Ascending aorta (tissue), 2 donors: ENCODE data around the gene IFNAR1. TPM values are rescaled to one million over a fixed set of nuclear protein-coding genes. Genes with fewer than 3 reads are reported as not detected.
"Not testable (repeated sequence)": the region's sequence is repeated elsewhere in the genome, so short reads cannot be mapped to it uniquely, and the experiment has no call there.

ENCODE experiments used
- DNase-seq, 2 donors: peaks; one replicate each; pipeline ENCODE4 v3.0.0-alpha.2; 2019; ENCODE audit warnings: low spot score in 2 of 2
- H3K27ac ChIP-seq, 2 donors: fragments of 200-600 bp; sonication (generic); one replicate each; pipeline ENCODE4 v1.5.1; 2016 to 2017; ENCODE audit warnings: mild to moderate bottlenecking in 1 of 2
- H3K27me3 ChIP-seq: fragments of 200-600 bp; sonication (generic); one replicate; pipeline ENCODE4 v1.5.1; 2017
- H3K36me3 ChIP-seq, 2 donors: fragments of 200-600 bp; sonication (generic); one replicate each; pipeline ENCODE4 v1.5.1; 2016
- H3K4me1 ChIP-seq, 2 donors: fragments of 200-600 bp; sonication (generic); one replicate each; pipeline ENCODE4 v1.5.1; 2016 to 2017; ENCODE audit warnings: mild to moderate bottlenecking in 1 of 2
- H3K4me3 ChIP-seq, 2 donors: fragments of 200-600 bp; sonication (generic); one replicate each; pipeline ENCODE4 v1.5.1; 2016 to 2017; ENCODE audit warnings: mild to moderate bottlenecking in 1 of 2
- H3K9me3 ChIP-seq, 2 donors: fragments of 200-600 bp; sonication (generic); one replicate each; pipeline ENCODE4 v1.5.1; 2016
- CTCF ChIP-seq, 3 experiments: fragments of 200-600 bp in 2 of 3; fragments of 450-650 bp in 1 of 3; sonication (generic) in 2 of 3; IDR thresholded peaks; one replicate each; pipeline ENCODE4 v1.5.1; 2016 to 2019; ENCODE audit warnings: antibody characterized with exemption in 3 of 3, mild to moderate bottlenecking in 1 of 3, moderate library complexity in 1 of 3
- intact Hi-C: fragments of 100-400 bp; cut with DNase I; formaldehyde crosslinking; loops from one replicate; pipeline ENCODE4 v1.15.1; 2023
- total RNA-seq: library from RNA; depleted of rRNA; stranded (reverse); fragments of >200 nt; gene quantifications from one replicate; pipeline ENCODE4 v1.1.0, GENCODE V29; 2016

IFNAR1 gene
- total RNA-seq, 1 donor from 2014 or later: 25.9 TPM

GRCh38 chr21:33313611-33314010, 11.2 kb upstream of the IFNAR1 start:
- no peak for TF ChIP-seq CTCF (IDR thresholded peaks at IDR 0.05)
- no peak for DNase-seq
- Histone ChIP-seq H3K4me1 (no peaks in the 10 kb centered on the region), H3K9me3 (no peaks in the 10 kb centered on the region), H3K27ac (no peak overlapping the region), H3K27me3 (no peaks in the 10 kb centered on the region), H3K36me3 (no peaks in the 10 kb centered on the region), H3K4me3 (no peak overlapping the region)
- intact Hi-C loops: no loop called here

GRCh38 chr21:33314111-33314510, 10.7 kb upstream of the IFNAR1 start:
- Histone ChIP-seq H3K27me3 (no peaks in the 10 kb centered on the region), H3K4me1 (no peaks in the 10 kb centered on the region), H3K4me3 (no peak overlapping the region), H3K27ac (no peak overlapping the region), H3K9me3 (no peaks in the 10 kb centered on the region), H3K36me3 (no peaks in the 10 kb centered on the region)
- intact Hi-C loops: no loop called here
- TF ChIP-seq CTCF (IDR thresholded peaks at IDR 0.05): no peak
- DNase-seq: no peak

GRCh38 chr21:33315946-33316710, 8.6 kb upstream of the IFNAR1 start:
- no peak overlapping the region for H3K4me3 ChIP-seq
- H3K27ac ChIP-seq: no peak overlapping the region
- intact Hi-C loops: no loop called here
- H3K4me1 ChIP-seq: no peaks in the 10 kb centered on the region
- no peaks in the 10 kb centered on the region for H3K36me3 ChIP-seq
- TF ChIP-seq CTCF (IDR thresholded peaks at IDR 0.05): no peak
- H3K27me3 ChIP-seq: no peaks in the 10 kb centered on the region
- H3K9me3 ChIP-seq: no peaks in the 10 kb centered on the region
- DNase-seq: no peak

- Histone ChIP-seq H3K36me3 (no peaks in the 10 kb centered on the region), H3K9me3 (no peaks in the 10 kb centered on the region), H3K27ac (no peak overlapping the region), H3K4me3 (no peak overlapping the region), H3K27me3 (no peaks in the 10 kb centered on the region), H3K4me1 (no peaks in the 10 kb centered on the region)
- intact Hi-C loops: no loop called here
- no peak for TF ChIP-seq CTCF (IDR thresholded peaks at IDR 0.05)
- DNase-seq: no peak
These were observed 7.6 kb upstream of the IFNAR1 start for GRCh38 chr21:33317145-33317544.

GRCh38 chr21:33317786-33318486, 6.8 kb upstream of the IFNAR1 start:
- no peak for DNase-seq
- H3K36me3 ChIP-seq: no peaks in the 10 kb centered on the region

GRCh38 chr21:33321005-33321404, 3.8 kb upstream of the IFNAR1 start:
- H3K36me3 ChIP-seq, H3K27me3 ChIP-seq, H3K4me1 ChIP-seq, H3K9me3 ChIP-seq, H3K27ac ChIP-seq, H3K4me3 ChIP-seq: not testable (repeated sequence)
- intact Hi-C loops: loop anchor here (5.0 kb wide), 1 partner anchor 709 kb away; the partner anchor contains the start of gene CFAP298
- DNase-seq: peak in 1 of 2 donors; percentile 79

More at GRCh38 chr21:33317786-33318486, 6.8 kb upstream of the IFNAR1 start:
- Histone ChIP-seq H3K4me1 (no peaks in the 10 kb centered on the region), H3K9me3 (no peaks in the 10 kb centered on the region), H3K27ac (no peak overlapping the region), H3K27me3 (no peaks in the 10 kb centered on the region), H3K4me3 (no peak overlapping the region)
- TF ChIP-seq CTCF (IDR thresholded peaks at IDR 0.05): no peak
- intact Hi-C loops: no loop called here

GRCh38 chr21:33323610-33324009, 1.2 kb upstream of the IFNAR1 start:
- peak overlapping the region; percentile 94 to 98 for H3K27ac ChIP-seq
- H3K27me3 ChIP-seq, DNase-seq, H3K36me3 ChIP-seq, H3K9me3 ChIP-seq: not testable (repeated sequence)
- peaks cover 2 to 22% of the 10 kb centered on the region in 2 donors for H3K4me1 ChIP-seq
- intact Hi-C loops: loop anchor here (1.0 to 5.0 kb wide), 7 partner anchors 53 to 711 kb away; partner anchors contain the start of genes CFAP298, IFNGR2 and IL10RB
- H3K4me3 ChIP-seq: peak overlapping the region in 1 of 2 donors; percentile 81
